ENCODE results near the gene PRRG1. TPM values are rescaled to one million over a fixed set of nuclear protein-coding genes. Genes with fewer than 3 reads are reported as not detected.

Gene PRRG1
- total RNA-seq, 2 experiments from 2014 or later = not detected

- H3K27ac Mint-ChIP-seq = no peak overlapping the region
- no peaks in the 10 kb centered on the region for H3K4me1 Mint-ChIP-seq
- no peaks in the 10 kb centered on the region for H3K9me3 Mint-ChIP-seq
- H3K27me3 Mint-ChIP-seq = no peaks in the 10 kb centered on the region
- DNase-seq = no peak
- H3K36me3 Mint-ChIP-seq = no peaks in the 10 kb centered on the region
- H3K4me3 Mint-ChIP-seq = no peak overlapping the region
These were observed 8.3 kb downstream of the PRRG1 start for GRCh38 chrX:37357436-37357835.

DNA sequence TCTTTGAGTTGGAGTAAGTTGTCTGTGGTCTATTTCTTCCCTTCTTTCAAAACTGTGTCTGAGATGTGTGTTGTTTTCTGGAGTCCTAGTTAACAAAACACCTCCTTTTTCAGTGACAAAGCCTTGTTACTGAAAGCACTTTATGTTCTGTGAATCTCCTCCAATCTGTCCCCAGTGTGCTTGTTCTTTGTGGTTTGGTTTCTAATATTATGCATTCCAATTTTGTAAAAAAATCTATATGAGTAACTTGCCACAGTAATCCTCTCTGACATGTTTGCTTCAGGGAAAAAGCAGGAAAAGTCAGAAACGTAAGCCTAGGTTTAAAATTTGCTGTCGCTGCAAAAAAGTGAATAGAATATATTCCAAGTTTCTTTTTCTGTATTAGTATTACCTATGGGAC, 12.4 kb downstream of the PRRG1 start:
- Mint-ChIP-seq H3K27ac (no peak overlapping the region), H3K4me1 (no peaks in the 10 kb centered on the region), H3K27me3 (no peaks in the 10 kb centered on the region), H3K9me3 (no peaks in the 10 kb centered on the region), H3K36me3 (no peaks in the 10 kb centered on the region), H3K4me3 (no peak overlapping the region)
- no peak for DNase-seq

- no peaks in the 10 kb centered on the region for H3K36me3 Mint-ChIP-seq
- no peak for DNase-seq
- H3K27ac Mint-ChIP-seq = no peak overlapping the region
- no peak overlapping the region for H3K4me3 Mint-ChIP-seq
- no peaks in the 10 kb centered on the region for H3K4me1 Mint-ChIP-seq
- no peaks in the 10 kb centered on the region for H3K9me3 Mint-ChIP-seq
- no peaks in the 10 kb centered on the region for H3K27me3 Mint-ChIP-seq
These were observed 15.5 kb downstream of the PRRG1 start for GRCh38 chrX:37364666-37365065.

DNA sequence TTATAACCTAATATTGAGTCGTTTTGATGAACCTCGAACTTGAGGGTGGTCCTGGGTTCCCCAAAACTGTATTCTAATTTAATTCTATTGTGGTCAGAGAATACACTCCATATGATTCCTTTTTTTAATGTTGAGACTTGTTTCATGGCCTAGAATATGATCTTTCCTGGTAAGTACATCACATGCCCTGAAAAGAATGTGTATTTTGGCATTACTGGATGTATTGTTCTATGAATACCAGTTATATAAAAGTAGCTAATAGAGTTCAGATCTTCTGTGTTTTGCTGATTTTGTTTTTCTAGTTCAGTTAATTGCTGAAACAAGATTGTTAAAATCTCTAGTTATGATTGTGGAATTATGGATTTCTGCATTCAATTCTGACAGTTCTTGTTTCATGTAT, 18.8 kb downstream of the PRRG1 start:
- Mint-ChIP-seq H3K27me3 (no peaks in the 10 kb centered on the region), H3K4me1 (no peaks in the 10 kb centered on the region), H3K36me3 (no peaks in the 10 kb centered on the region), H3K9me3 (no peaks in the 10 kb centered on the region), H3K27ac (no peak overlapping the region), H3K4me3 (no peak overlapping the region)
- no peak for DNase-seq

- H3K9me3 Mint-ChIP-seq = no peaks in the 10 kb centered on the region
- no peak overlapping the region for H3K4me3 Mint-ChIP-seq
These were observed 21.5 kb downstream of the PRRG1 start for GRCh38 chrX:37370499-37371141.

GRCh38 chrX:37371578-37371991, 22.4 kb downstream of the PRRG1 start:
- H3K27ac Mint-ChIP-seq = no peak overlapping the region
- H3K9me3 Mint-ChIP-seq = no peaks in the 10 kb centered on the region

More at GRCh38 chrX:37370499-37371141, 21.5 kb downstream of the PRRG1 start:
- no peaks in the 10 kb centered on the region for H3K36me3 Mint-ChIP-seq
- no peak overlapping the region for H3K27ac Mint-ChIP-seq
- H3K4me1 Mint-ChIP-seq = no peaks in the 10 kb centered on the region
- DNase-seq = no peak
- no peaks in the 10 kb centered on the region for H3K27me3 Mint-ChIP-seq

GRCh38 chrX:37378404-37378803, 29.2 kb downstream of the PRRG1 start:
- DNase-seq = no peak
- Mint-ChIP-seq H3K4me1 (no peaks in the 10 kb centered on the region), H3K36me3 (no peaks in the 10 kb centered on the region), H3K27ac (no peak overlapping the region), H3K27me3 (no peaks in the 10 kb centered on the region), H3K9me3 (peaks cover 2% of the 10 kb centered on the region), H3K4me3 (no peak overlapping the region)

More at GRCh38 chrX:37371578-37371991, 22.4 kb downstream of the PRRG1 start:
- no peaks in the 10 kb centered on the region for H3K27me3 Mint-ChIP-seq
- H3K4me1 Mint-ChIP-seq = no peaks in the 10 kb centered on the region
- DNase-seq = no peak
- H3K36me3 Mint-ChIP-seq = no peaks in the 10 kb centered on the region
- H3K4me3 Mint-ChIP-seq = no peak overlapping the region

DNA sequence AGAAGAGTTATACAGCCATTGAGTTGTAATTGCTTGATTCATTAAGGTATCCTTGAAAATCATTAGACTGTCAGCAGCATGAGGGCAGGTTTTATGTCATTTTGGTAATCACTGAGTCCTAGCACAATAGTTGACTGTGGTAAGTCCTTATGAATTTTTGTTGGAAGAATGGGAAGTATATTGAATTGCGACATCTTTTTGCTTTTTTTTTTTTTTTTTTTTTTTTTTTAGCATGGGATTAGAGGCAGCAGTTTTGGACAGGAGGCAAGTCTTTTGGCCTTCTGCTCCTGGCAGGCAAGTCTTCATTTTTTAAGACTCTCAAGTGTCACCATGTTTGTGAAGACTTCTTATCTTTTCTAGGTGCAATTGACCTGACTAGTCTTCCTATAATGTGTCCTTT, 29.7 kb downstream of the PRRG1 start:
- Mint-ChIP-seq H3K9me3 (peaks cover 2% of the 10 kb centered on the region), H3K36me3 (no peaks in the 10 kb centered on the region), H3K4me3 (no peak overlapping the region), H3K4me1 (no peaks in the 10 kb centered on the region), H3K27ac (no peak overlapping the region), H3K27me3 (no peaks in the 10 kb centered on the region)
- DNase-seq = no peak

- Mint-ChIP-seq H3K4me1 (no peaks in the 10 kb centered on the region), H3K9me3 (peaks cover 2% of the 10 kb centered on the region), H3K27me3 (no peaks in the 10 kb centered on the region), H3K4me3 (no peak overlapping the region), H3K27ac (no peak overlapping the region), H3K36me3 (no peaks in the 10 kb centered on the region)
- DNase-seq = no peak
These were observed 31.1 kb downstream of the PRRG1 start for GRCh38 chrX:37380256-37380655.

DNA sequence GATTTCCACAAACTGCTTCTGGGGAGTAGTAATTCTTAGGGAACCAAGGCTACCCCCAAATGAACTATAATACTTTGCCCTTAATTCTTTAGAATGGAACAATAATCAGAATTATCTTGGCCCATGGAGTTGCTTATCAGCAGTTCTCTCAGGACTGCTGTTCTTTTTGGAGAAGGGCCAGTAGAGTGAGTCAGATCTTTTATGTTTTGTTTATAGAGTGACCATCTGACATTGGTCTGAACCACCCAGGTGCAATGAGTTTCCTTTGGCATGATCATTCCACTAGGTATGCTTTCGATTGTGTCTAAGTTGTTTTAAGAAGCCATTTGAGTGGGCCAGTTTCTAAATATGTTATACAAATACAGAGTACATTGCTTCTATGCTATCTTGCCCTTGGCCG, 31.8 kb downstream of the PRRG1 start:
- peaks cover 2% of the 10 kb centered on the region for H3K9me3 Mint-ChIP-seq
- no peaks in the 10 kb centered on the region for H3K27me3 Mint-ChIP-seq
- no peak overlapping the region for H3K27ac Mint-ChIP-seq
- no peak overlapping the region for H3K4me3 Mint-ChIP-seq
- H3K4me1 Mint-ChIP-seq = no peaks in the 10 kb centered on the region
- DNase-seq = no peak
- H3K36me3 Mint-ChIP-seq = no peaks in the 10 kb centered on the region

- no peaks in the 10 kb centered on the region for H3K36me3 Mint-ChIP-seq
- no peak overlapping the region for H3K27ac Mint-ChIP-seq
- no peak for DNase-seq
- peaks cover 2% of the 10 kb centered on the region for H3K9me3 Mint-ChIP-seq
- H3K27me3 Mint-ChIP-seq = no peaks in the 10 kb centered on the region
- H3K4me3 Mint-ChIP-seq = no peak overlapping the region
- H3K4me1 Mint-ChIP-seq = no peaks in the 10 kb centered on the region
These were observed 34.1 kb downstream of the PRRG1 start for GRCh38 chrX:37383313-37383712.

GRCh38 chrX:37388413-37388812, 39.2 kb downstream of the PRRG1 start:
- no peaks in the 10 kb centered on the region for H3K36me3 Mint-ChIP-seq
- no peak overlapping the region for H3K27ac Mint-ChIP-seq
- H3K9me3 Mint-ChIP-seq = no peaks in the 10 kb centered on the region
- H3K27me3 Mint-ChIP-seq = no peaks in the 10 kb centered on the region
- DNase-seq = no peak
- no peaks in the 10 kb centered on the region for H3K4me1 Mint-ChIP-seq
- H3K4me3 Mint-ChIP-seq = no peak overlapping the region

DNA sequence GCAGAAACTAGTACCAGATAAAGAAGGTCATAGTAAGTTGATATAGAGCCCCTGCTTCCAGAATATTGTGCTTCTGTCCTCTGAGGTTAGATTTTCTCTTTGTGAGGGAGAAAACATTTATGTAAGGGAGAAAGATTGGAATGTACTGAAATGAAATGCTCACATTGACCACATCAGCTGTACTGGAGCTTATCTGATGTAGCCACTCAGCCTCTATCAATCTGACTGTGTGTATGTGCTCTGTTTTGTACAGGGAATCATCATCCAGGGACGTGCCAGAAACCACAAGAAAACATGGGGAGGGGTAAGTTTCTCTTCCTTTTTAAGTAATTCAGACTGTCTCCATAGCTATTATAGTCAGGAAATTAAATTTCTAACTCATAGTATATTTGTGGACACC, 56.8 kb downstream of the PRRG1 start:
- no peaks in the 10 kb centered on the region for H3K9me3 Mint-ChIP-seq
- no peaks in the 10 kb centered on the region for H3K4me1 Mint-ChIP-seq
- H3K4me3 Mint-ChIP-seq = no peak overlapping the region
- DNase-seq = no peak
- H3K27ac Mint-ChIP-seq = no peak overlapping the region
- H3K27me3 Mint-ChIP-seq = no peaks in the 10 kb centered on the region
- no peaks in the 10 kb centered on the region for H3K36me3 Mint-ChIP-seq

- no peak overlapping the region for H3K4me3 Mint-ChIP-seq
- H3K9me3 Mint-ChIP-seq = no peaks in the 10 kb centered on the region
- H3K4me1 Mint-ChIP-seq = no peaks in the 10 kb centered on the region
- no peak overlapping the region for H3K27ac Mint-ChIP-seq
- no peaks in the 10 kb centered on the region for H3K36me3 Mint-ChIP-seq
- no peaks in the 10 kb centered on the region for H3K27me3 Mint-ChIP-seq
- no peak for DNase-seq
These were observed 58.6 kb downstream of the PRRG1 start for GRCh38 chrX:37407736-37408135.

- Mint-ChIP-seq H3K36me3 (no peaks in the 10 kb centered on the region), H3K27me3 (no peaks in the 10 kb centered on the region), H3K4me3 (no peak overlapping the region), H3K27ac (no peak overlapping the region), H3K9me3 (no peaks in the 10 kb centered on the region), H3K4me1 (no peaks in the 10 kb centered on the region)
- DNase-seq = no peak
These were observed 60.1 kb downstream of the PRRG1 start for GRCh38 chrX:37409278-37409677.

- no peaks in the 10 kb centered on the region for H3K27me3 Mint-ChIP-seq
- H3K4me1 Mint-ChIP-seq = no peaks in the 10 kb centered on the region
- H3K36me3 Mint-ChIP-seq = no peaks in the 10 kb centered on the region
- H3K9me3 Mint-ChIP-seq = no peaks in the 10 kb centered on the region
- H3K4me3 Mint-ChIP-seq = no peak overlapping the region
- no peak overlapping the region for H3K27ac Mint-ChIP-seq
- DNase-seq = no peak
These were observed 71.0 kb downstream of the PRRG1 start for GRCh38 chrX:37420185-37420584.

Measured in activated naive CD8-positive, alpha-beta T cell treated with anti-CD3 and anti-CD28 coated beads for 36 hours (primary cell).